GOT3 (cell line): Measurements from ENCODE around the gene SFXN5.

Source experiments
- DNase-seq: peaks from one replicate; lab custom pipeline; 2025; ENCODE audit warnings: mixed read lengths; lab: John Stamatoyannopoulos, UW

Gene SFXN5

DNA sequence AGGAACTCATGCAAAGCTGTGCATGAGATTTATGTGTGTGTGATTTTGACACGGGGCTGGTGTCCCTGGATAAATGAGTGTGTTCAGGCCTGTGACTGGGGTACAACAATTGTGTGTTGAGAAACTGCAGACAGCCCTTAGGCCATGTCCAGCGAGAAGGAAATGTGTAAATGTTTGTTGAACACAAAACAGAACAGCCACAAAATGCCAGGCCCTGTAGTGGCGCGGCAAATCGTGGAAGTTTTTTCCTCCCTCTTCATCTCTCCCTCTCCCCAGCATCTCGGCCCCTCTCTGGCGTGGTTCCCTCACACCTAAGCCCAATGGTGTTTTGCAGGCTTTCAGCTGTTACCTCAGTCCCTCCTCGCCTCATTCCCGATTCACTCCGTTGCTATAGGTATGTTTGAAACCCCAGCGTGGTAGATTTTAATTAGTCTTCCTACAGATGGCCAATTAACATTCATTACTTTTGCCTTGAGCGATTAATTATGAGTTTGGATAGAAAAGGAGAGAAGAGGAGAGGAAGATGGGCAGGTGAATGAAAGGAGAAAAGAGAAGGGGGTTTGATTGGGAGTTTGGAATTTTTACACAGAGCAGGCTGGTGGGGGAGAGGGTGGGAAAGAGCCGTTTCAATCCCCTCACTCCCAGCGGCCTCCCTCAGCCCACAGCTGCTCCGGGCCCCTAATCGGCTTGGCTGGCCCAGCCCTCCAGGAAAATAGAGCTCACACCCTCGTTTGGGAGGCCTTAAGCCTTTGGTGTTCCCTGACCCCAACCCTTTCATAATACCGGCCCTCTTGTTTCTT is 173.5 kb downstream of the SFXN5 start:
- DNase-seq = no peak

DNA sequence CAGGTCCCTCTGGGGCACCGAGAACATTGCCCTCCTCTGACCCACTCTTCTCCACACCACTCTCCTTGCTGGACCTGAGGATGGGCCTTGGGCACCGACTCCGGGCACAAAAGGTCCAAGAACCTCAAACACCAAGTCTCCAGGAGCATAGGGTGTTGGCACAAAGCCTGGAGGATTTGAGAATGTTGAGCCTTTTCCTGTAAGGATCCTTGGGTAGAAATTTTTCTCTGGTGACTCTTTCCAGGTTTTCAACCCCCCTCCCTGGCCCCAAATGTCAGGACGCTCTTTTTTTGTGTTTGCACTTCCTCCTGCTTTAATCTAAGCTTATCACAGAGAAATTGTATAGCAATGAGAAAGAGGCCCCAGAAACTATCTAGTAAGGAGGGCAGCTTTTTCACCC is 175.1 kb downstream of the SFXN5 start:
- DNase-seq = no peak

GRCh38 chr2:72895759-72896281 is 175.7 kb downstream of the SFXN5 start:
- DNase-seq = no peak

GRCh38 chr2:72895154-72895553 is 176.4 kb downstream of the SFXN5 start:
- DNase-seq = no peak

GRCh38 chr2:72894514-72894913 is 177.0 kb downstream of the SFXN5 start:
- no peak for DNase-seq

- DNase-seq = no peak
These were observed 177.8 kb downstream of the SFXN5 start for GRCh38 chr2:72893594-72894319.

- no peak for DNase-seq
These were observed 178.9 kb downstream of the SFXN5 start for GRCh38 chr2:72892506-72893173.
